H1 (cell line): Measurements from ENCODE around the gene PRKN. TPM values are rescaled to one million over a fixed set of nuclear protein-coding genes. Genes with fewer than 3 reads are reported as not detected.
A peak's percentile ranks its signal among the peaks of the same experiment; 100 is the strongest.

Source experiments
- CTCF ChIA-PET: fragments of 300-600 bp; sonication (Branson Sonifier 250); formaldehyde crosslinking; loops from one replicate; lab custom pipeline; 2021; ENCODE audit not compliant: partially characterized antibody; lab: Charles Lee
- POLR2A ChIA-PET: fragments of 300-600 bp; sonication (Branson Sonifier 250); formaldehyde crosslinking; loops from one replicate; lab custom pipeline; 2021; ENCODE audit warnings: inconsistent platforms; ENCODE audit not compliant: partially characterized antibody; lab: Charles Lee
- DNase-seq, 2 experiments: peaks; one replicate each; pipeline versions ENCODE4 v3.0.0 to v3.0.0-alpha.2; 2010 to 2022; ENCODE audit warnings: low spot score in 2 of 2, low read depth in 1 of 2, mixed read lengths in 1 of 2
- FAIRE-seq: peaks from 2 replicates; lab custom pipeline; 2011; peaks lifted over from hg19 to GRCh38; lab: Jason Lieb, UNC
- H2AFZ ChIP-seq: 2 replicates; pipeline ENCODE4 v1.8.1; 2012; ENCODE audit warnings: low read length, inconsistent platforms
- H2AK5ac ChIP-seq: 2 replicates; pipeline ENCODE4 v1.6.1; 2013; ENCODE audit warnings: low read depth, low read length
- H2BK120ac ChIP-seq: replicated peaks from 2 replicates; pipeline ENCODE3; 2013; ENCODE audit warnings: low read depth, low read length, inconsistent platforms
- H2BK12ac ChIP-seq: 2 replicates; pipeline ENCODE4 v1.6.1; 2013; ENCODE audit warnings: low read depth, low read length
- H2BK15ac ChIP-seq: 2 replicates; pipeline ENCODE4 v1.6.1; 2013; ENCODE audit warnings: low read length
- H2BK20ac ChIP-seq: 2 replicates; pipeline ENCODE4 v1.6.1; 2013; ENCODE audit warnings: low read length
- H2BK5ac ChIP-seq: 2 replicates; pipeline ENCODE4 v1.6.1; 2013; ENCODE audit warnings: low read depth, low read length
- H3K14ac ChIP-seq: 2 replicates; pipeline ENCODE4 v1.6.1; 2013; ENCODE audit warnings: inconsistent platforms; ENCODE audit not compliant: insufficient read length
- H3K18ac ChIP-seq: 2 replicates; pipeline ENCODE4 v1.6.1; 2013; ENCODE audit warnings: low read length; ENCODE audit errors: extremely low read depth
- H3K23ac ChIP-seq: 2 replicates; pipeline ENCODE4 v1.6.1; 2013; ENCODE audit warnings: inconsistent platforms; ENCODE audit not compliant: insufficient read length
- H3K23me2 ChIP-seq: 2 replicates; pipeline ENCODE4 v1.6.1; 2013; ENCODE audit warnings: low read depth, low read length
- H3K27ac ChIP-seq: 2 replicates; pipeline ENCODE4 v1.6.1; 2011; ENCODE audit warnings: low read depth, low read length, inconsistent platforms
- H3K27me3 ChIP-seq, 4 experiments: replicated peaks in 1 of 4; 1 replicate in 1 of 4; 2 replicates in 3 of 4; pipeline versions ENCODE4 v1.6.1 to v1.8.1; 2011 to 2013; ENCODE audit warnings: low read length in 3 of 4, mild to moderate bottlenecking in 3 of 4, inconsistent platforms in 2 of 4, mixed read lengths in 2 of 4, moderate library complexity in 1 of 4; ENCODE audit not compliant: control insufficient read depth in 3 of 4, insufficient read depth in 3 of 4; ENCODE audit errors: extremely low read depth in 1 of 4
- H3K36me3 ChIP-seq, 4 experiments: 2 replicates each; pipeline versions ENCODE4 v1.6.1 to v1.8.1; 2011 to 2013; ENCODE audit warnings: mild to moderate bottlenecking in 4 of 4, low read length in 3 of 4, moderate library complexity in 2 of 4, control low read depth in 1 of 4, inconsistent platforms in 1 of 4; ENCODE audit not compliant: insufficient read depth in 4 of 4, control insufficient read depth in 2 of 4
- H3K4ac ChIP-seq: replicated peaks from 2 replicates; pipeline ENCODE3; 2013; ENCODE audit warnings: low read length, low read depth, mixed read lengths, inconsistent platforms; ENCODE audit not compliant: insufficient read length
- H3K4me1 ChIP-seq, 4 experiments: replicated peaks in 1 of 4; 1 replicate in 1 of 4; 2 replicates in 3 of 4; pipeline versions ENCODE4 v1.6.1 to v1.8.1; 2011 to 2013; ENCODE audit warnings: low read length in 3 of 4, inconsistent platforms in 2 of 4, mixed read lengths in 1 of 4; ENCODE audit not compliant: insufficient read depth in 4 of 4, control insufficient read depth in 3 of 4
- H3K4me2 ChIP-seq, 2 experiments: 2 replicates each; pipeline versions ENCODE4 v1.6.1 to v1.8.1; 2011 to 2013; ENCODE audit warnings: low read depth in 2 of 2, low read length in 2 of 2, control low read depth in 1 of 2, inconsistent platforms in 1 of 2, mild to moderate bottlenecking in 1 of 2; ENCODE audit not compliant: insufficient read depth in 1 of 2
- H3K4me3 ChIP-seq, 4 experiments: fragments of 200-600, 300-600 bp in 1 of 4; sonication (generic), shearing (Covaris generic), sonication (Bioruptor Twin) in 1 of 4; 2 replicates each; pipeline versions ENCODE4 v1.5.1 to v1.8.1; 2011 to 2016; ENCODE audit warnings: low read length in 4 of 4, low read depth in 3 of 4, control low read depth in 2 of 4, inconsistent platforms in 2 of 4, mild to moderate bottlenecking in 2 of 4, mixed read lengths in 1 of 4, moderate library complexity in 1 of 4; ENCODE audit not compliant: insufficient read depth in 2 of 4; ENCODE audit errors: extremely low read depth in 1 of 4
- H3K56ac ChIP-seq: replicated peaks from 2 replicates; pipeline ENCODE3; 2013; ENCODE audit warnings: low read depth, mild to moderate bottlenecking, mixed read lengths, low read length, inconsistent platforms; ENCODE audit not compliant: insufficient read length
- H3K79me1 ChIP-seq: 2 replicates; pipeline ENCODE4 v1.6.1; 2013; ENCODE audit warnings: low read depth, low read length, control low read depth
- H3K79me2 ChIP-seq, 2 experiments: 2 replicates each; pipeline versions ENCODE4 v1.6.1 to v1.8.1; 2012 to 2013; ENCODE audit warnings: low read length in 2 of 2, mild to moderate bottlenecking in 2 of 2, inconsistent platforms in 1 of 2; ENCODE audit not compliant: insufficient read depth in 2 of 2, control insufficient read depth in 1 of 2
- H3K9ac ChIP-seq, 4 experiments: replicated peaks in 1 of 4; 1 replicate in 1 of 4; 2 replicates in 3 of 4; pipeline versions ENCODE4 v1.6.1 to v1.8.1; 2011 to 2013; ENCODE audit warnings: low read depth in 3 of 4, low read length in 3 of 4, control low read depth in 2 of 4, mild to moderate bottlenecking in 2 of 4, moderate library complexity in 2 of 4, inconsistent platforms in 1 of 4; ENCODE audit errors: extremely low read depth in 1 of 4
- H3K9me3 ChIP-seq, 2 experiments: 2 replicates each; pipeline versions ENCODE4 v1.6.1 to v1.8.1; 2012 to 2013; ENCODE audit warnings: mild to moderate bottlenecking in 2 of 2, moderate library complexity in 2 of 2, control low read depth in 1 of 2, inconsistent platforms in 1 of 2, low read depth in 1 of 2, low read length in 1 of 2, mixed read lengths in 1 of 2; ENCODE audit not compliant: insufficient read depth in 2 of 2
- H4K20me1 ChIP-seq, 2 experiments: replicated peaks in 1 of 2; 2 replicates each; pipeline versions ENCODE3 to v1.8.1; 2011 to 2013; ENCODE audit warnings: inconsistent platforms in 2 of 2, low read length in 2 of 2, mild to moderate bottlenecking in 1 of 2; ENCODE audit not compliant: insufficient read depth in 2 of 2, control insufficient read depth in 1 of 2
- H4K5ac ChIP-seq: 2 replicates; pipeline ENCODE4 v1.6.1; 2013; ENCODE audit warnings: low read length, low read depth, mixed read lengths, inconsistent platforms; ENCODE audit not compliant: insufficient read length
- H4K8ac ChIP-seq: 2 replicates; pipeline ENCODE4 v1.8.0; 2013; ENCODE audit warnings: mild to moderate bottlenecking, moderate library complexity, low read length, inconsistent platforms; ENCODE audit not compliant: insufficient read depth; ENCODE audit errors: extremely low read depth
- H4K91ac ChIP-seq: replicated peaks from 2 replicates; pipeline ENCODE3; 2013; ENCODE audit warnings: low read length, mixed read lengths, inconsistent platforms; ENCODE audit not compliant: insufficient read length
- BRCA1 ChIP-seq: IDR thresholded peaks from 2 replicates; pipeline ENCODE4 v1.6.1; 2012; ENCODE audit warnings: low read depth, low read length, improper control_type of control experiment
- CEBPB ChIP-seq: IDR thresholded peaks from 2 replicates; pipeline ENCODE4 v1.6.1; 2012; ENCODE audit warnings: low read depth, low read length
- CTCF ChIP-seq, 3 experiments: IDR thresholded peaks; 1 replicate in 2 of 3; 2 replicates in 1 of 3; pipeline versions ENCODE4 v1.5.1 to v1.6.1; 2011; ENCODE audit warnings: low read length in 3 of 3, mild to moderate bottlenecking in 3 of 3, inconsistent platforms in 2 of 3, low read depth in 1 of 3, moderate library complexity in 1 of 3; ENCODE audit not compliant: insufficient read depth in 1 of 3; ENCODE audit errors: control extremely low read depth in 1 of 3
- EP300 ChIP-seq, 2 experiments: IDR thresholded peaks; 1 replicate in 1 of 2; 2 replicates in 1 of 2; pipeline ENCODE4 v1.6.1; 2011 to 2012; ENCODE audit warnings: low read depth in 2 of 2, low read length in 2 of 2, mild to moderate bottlenecking in 2 of 2, borderline replicate concordance in 1 of 2, inconsistent platforms in 1 of 2, moderate library complexity in 1 of 2
- EZH2 ChIP-seq: fragments of 200-600 bp; sonication (generic); IDR thresholded peaks from 2 replicates; pipeline ENCODE4 v1.7.1; 2012; ENCODE audit warnings: low read depth, mild to moderate bottlenecking, moderate library complexity, low read length, inconsistent platforms; ENCODE audit not compliant: severe bottlenecking
- JUN ChIP-seq: IDR thresholded peaks from 2 replicates; pipeline ENCODE4 v1.6.1; 2011; ENCODE audit warnings: low read depth, mild to moderate bottlenecking, improper control_type of control experiment, low read length
- JUND ChIP-seq: IDR thresholded peaks from 2 replicates; pipeline ENCODE4 v1.6.1; 2011; ENCODE audit warnings: mild to moderate bottlenecking, improper control_type of control experiment, low read length
- PHF8 ChIP-seq: fragments of 200-600 bp; sonication (generic); conservative IDR thresholded peaks from 2 replicates; pipeline ENCODE4 v1.7.1; 2012; ENCODE audit warnings: low read depth, mild to moderate bottlenecking, inconsistent platforms, low read length, moderate library complexity
- RAD21 ChIP-seq, 2 experiments: IDR thresholded peaks in 1 of 2; conservative IDR thresholded peaks in 1 of 2; 2 replicates each; pipeline ENCODE4 v1.6.1; 2011; ENCODE audit warnings: low read depth in 2 of 2, low read length in 2 of 2, improper control_type of control experiment in 1 of 2, inconsistent platforms in 1 of 2, mild to moderate bottlenecking in 1 of 2, moderate library complexity in 1 of 2
- RFX5 ChIP-seq: IDR thresholded peaks from 2 replicates; pipeline ENCODE4 v1.6.1; 2011; ENCODE audit warnings: low read depth, low read length, improper control_type of control experiment, borderline replicate concordance
- WGBS, 2 experiments: shearing (Covaris generic) in 1 of 2; methylation state at CpG; one replicate each; pipeline versions ENCODE4 v1.1.6 to v1.1.7; 2013 to 2015; ENCODE audit warnings: low lambda C conversion rate in 2 of 2, mixed read lengths in 2 of 2, inconsistent platforms in 1 of 2, low coverage in 1 of 2, missing lambda C conversion rate in 1 of 2; ENCODE audit not compliant: insufficient replicate concordance in 2 of 2, insufficient coverage in 1 of 2, insufficient read length in 1 of 2; ENCODE audit errors: extremely low coverage in 1 of 2, missing lambda C conversion rate in 1 of 2; 5-methylcytosine and 5-hydroxymethylcytosine counted together
- polyA plus RNA-seq, 7 experiments: library from polyadenylated mRNA; depleted of rRNA in 3 of 7; stranded (reverse) in 5 of 7; unstranded in 2 of 7; fragments of >200 nt in 5 of 7; fragments of 200-250 nt in 2 of 7; gene quantifications; 1 replicate in 5 of 7; 2 replicates in 1 of 7; 4 replicates in 1 of 7; pipeline versions ENCODE4 v1.2.1 to v1.2.3, GENCODE V29; 2011 to 2013; ENCODE audit warnings: missing spikeins in 2 of 7, mixed read lengths in 2 of 7
- total RNA-seq: library from RNA; stranded (reverse); fragmentation: NEBNext Ultra II Directional; extraction: Animal tissue kit (Norgen Biotek cat#: 25700); gene quantifications from 2 replicates; pipeline ENCODE4 v1.2.1, GENCODE V29; 2021

The PRKN gene
- total and polyA plus RNA-seq, 2 of the 8 experiments (the other 6 are each of a cell fraction or from before 2014, with no cell fraction given) = 0.13 to 0.29 TPM

- POLR2A ChIA-PET = no interaction called here
- Histone ChIP-seq H3K9me3 (no peaks in the 10 kb centered on the region), H2BK20ac (no peak overlapping the region), H2AFZ (peak overlapping the region; percentile 61; the same call in 1 of the 2 replicates), H2AK5ac (no peak overlapping the region), H3K4ac (no peak overlapping the region), H3K79me2 (no peaks in the 10 kb centered on the region), H3K14ac (no peak overlapping the region), H4K91ac (no peak overlapping the region), H4K8ac (no peak overlapping the region), H3K9ac (no peak overlapping the region), H2BK15ac (no peak overlapping the region), H3K4me3 (no peak overlapping the region), H3K4me2 (peak overlapping the region in 1 of 2 experiments; percentile 30; a peak in 1 of 4 replicates), H3K56ac (no peak overlapping the region), H2BK120ac (no peak overlapping the region), H3K4me1 (no peaks in the 10 kb centered on the region; a peak in 2 of 7 replicates), H4K20me1 (no peaks in the 10 kb centered on the region), H3K27ac (no peak overlapping the region), H3K23ac (no peak overlapping the region), H3K36me3 (no peaks in the 10 kb centered on the region), H3K27me3 (no peaks in the 10 kb centered on the region; a peak in 1 of 7 replicates), H3K79me1 (no peaks in the 10 kb centered on the region), H2BK5ac (no peak overlapping the region), H4K5ac (no peak overlapping the region), H3K18ac (no peak overlapping the region), H2BK12ac (no peak overlapping the region), H3K23me2 (no peaks in the 10 kb centered on the region)
- WGBS, 2 experiments = 33% methylated on average over 7 of the region's 7 CpGs; no CpG with 5 or more reads in 1 of the 2 experiments
- DNase-seq (no peak), FAIRE-seq (peak; percentile 84)
- CTCF ChIA-PET = interaction anchor here (0.7 to 10.0 kb wide), 25 partner anchors 8 to 352 kb away, joined by 3 to 86 read pairs (median 4); no protein-coding TSS in a partner anchor
- TF ChIP-seq PHF8 = no peak
- TF ChIP-seq EZH2 = no peak
- peak in 2 of 3 experiments; percentile 54; a peak in 2 of 4 replicates for TF ChIP-seq CTCF (IDR thresholded peaks at IDR 0.05; ENCODE audit: control extremely low read depth in 1 of 3, insufficient read depth in 1 of 3, low read depth in 1 of 3, low read length in 3 of 3)
- no peak for TF ChIP-seq EP300 (IDR thresholded peaks at IDR 0.05; ENCODE audit: borderline replicate concordance in 1 of 2, low read depth in 2 of 2, low read length in 2 of 2)
- TF ChIP-seq RFX5 = no peak
- no peak for TF ChIP-seq CEBPB
- peak; percentile 79 to 83 for TF ChIP-seq RAD21 (IDR thresholded peaks at IDR 0.05 in 1 of 2, conservative IDR thresholded peaks at IDR 0.05 in 1 of 2; ENCODE audit: low read depth in 2 of 2, low read length in 2 of 2)
- peak; percentile 94 for TF ChIP-seq JUND
- TF ChIP-seq JUN = peak; percentile 25; the same call in 1 of the 2 replicates
- no peak for TF ChIP-seq BRCA1
These were observed 1333.7 kb downstream of the PRKN start for GRCh38 chr6:161393839-161394364.
